Spleen (tissue), 11 donors: Measurements from ENCODE around the gene ATP1A2. TPM values are rescaled to one million over a fixed set of nuclear protein-coding genes. Genes with fewer than 3 reads are reported as not detected.

Experiments used
- DNase-seq: peaks from one replicate; pipeline ENCODE4 v3.0.0-alpha.2; 2020
- H3K27ac ChIP-seq, 8 donors: fragments of 200-600 bp; sonication (generic) in 7 of 8; 1 replicate in 4 of 8; 2 replicates in 4 of 8; pipeline versions ENCODE4 v1.5.0 to v1.8.0; 2016 to 2021; ENCODE audit warnings: inconsistent platforms in 4 of 8, mild to moderate bottlenecking in 4 of 8, moderate library complexity in 1 of 8
- H3K27me3 ChIP-seq, 7 donors: fragments of 200-600 bp; sonication (generic) in 6 of 7; replicated peaks in 1 of 7; 1 replicate in 4 of 7; 2 replicates in 3 of 7; pipeline versions ENCODE4 v1.5.0 to v1.8.0; 2016 to 2021; ENCODE audit warnings: inconsistent platforms in 3 of 7, mild to moderate bottlenecking in 1 of 7
- H3K36me3 ChIP-seq, 6 donors: fragments of 200-600 bp; sonication (generic) in 5 of 6; 1 replicate in 4 of 6; 2 replicates in 2 of 6; pipeline versions ENCODE4 v1.5.0 to v1.8.0; 2016 to 2021; ENCODE audit warnings: inconsistent platforms in 2 of 6
- H3K4me1 ChIP-seq, 6 donors: fragments of 200-600 bp; sonication (generic) in 5 of 6; 1 replicate in 3 of 6; 2 replicates in 3 of 6; pipeline versions ENCODE4 v1.5.0 to v1.8.0; 2016 to 2021; ENCODE audit warnings: inconsistent platforms in 3 of 6
- H3K4me3 ChIP-seq, 8 donors: fragments of 200-600 bp; sonication (generic) in 7 of 8; 1 replicate in 4 of 8; 2 replicates in 4 of 8; pipeline versions ENCODE4 v1.5.0 to v1.8.0; 2016 to 2021; ENCODE audit warnings: inconsistent platforms in 4 of 8, mild to moderate bottlenecking in 4 of 8, moderate library complexity in 2 of 8
- H3K9me3 ChIP-seq, 8 donors: fragments of 200-600 bp; sonication (generic) in 7 of 8; 1 replicate in 4 of 8; 2 replicates in 4 of 8; pipeline versions ENCODE4 v1.5.0 to v1.8.0; 2016 to 2021; ENCODE audit warnings: inconsistent platforms in 4 of 8
- POLR2A ChIP-seq, 3 donors: fragments of 450-650 bp; IDR thresholded peaks; one replicate each; pipeline ENCODE4 v1.5.1; 2017; ENCODE audit warnings: antibody characterized with exemption in 3 of 3, mild to moderate bottlenecking in 1 of 3
- POLR2AphosphoS5 ChIP-seq, 3 donors: sonication (generic); formaldehyde crosslinking; IDR thresholded peaks; one replicate each; pipeline ENCODE4 v1.5.1; 2017; ENCODE audit warnings: antibody characterized with exemption in 3 of 3
- WGBS, 5 donors: extraction: QIAGEN DNeasy Blood & Tissue Kit in 3 of 5; methylation state at CpG; one replicate each; pipeline versions ENCODE4 v1.1.5 to v1.1.7; 2013 to 2018; 5-methylcytosine and 5-hydroxymethylcytosine counted together
- intact Hi-C: fragments of 100-400 bp; cut with DNase I; formaldehyde crosslinking; loops from one replicate; pipeline ENCODE4 v1.15.0; 2023; ENCODE audit warnings: low total_unique reads
- polyA plus RNA-seq, 3 donors: library from polyadenylated mRNA; stranded (reverse); fragments of 200-250 nt; gene quantifications; one replicate each; pipeline ENCODE4 v1.2.1, GENCODE V29; 2013
- total RNA-seq, 7 donors: library from RNA; depleted of rRNA in 3 of 7; stranded (reverse); fragments of >200 nt in 3 of 7; fragmentation: NEBNext Ultra II Directional in 4 of 7; extraction: Animal tissue kit (Norgen Biotek cat#: 25700) in 4 of 7; gene quantifications; one replicate each; pipeline versions ENCODE4 v1.1.0 to v1.2.1, GENCODE V29; 2016 to 2021
- TF ChIP-seq, protein P1 (sequence below), 11 experiments: fragments of 200-600 bp in 7 of 11; fragments of 450-650 bp in 4 of 11; sonication (generic) in 4 of 11; IDR thresholded peaks in 8 of 11; conservative IDR thresholded peaks in 3 of 11; 1 replicate in 7 of 11; 2 replicates in 4 of 11; pipeline versions ENCODE4 v1.4.0 to v1.8.0; 2016 to 2021; ENCODE audit warnings: antibody characterized with exemption in 11 of 11, inconsistent platforms in 4 of 11, mild to moderate bottlenecking in 1 of 11
- donor health status: healthy with polysubstance abuse.
- donor health status: DM: no; HTN: no; CAD: no; lungs with moderate emphysema.
- donor health status: DM: no; HTN: no; CAD: no.
- donor health status: Bipolar disorder and iron deficiency.
- donor health status: healthy.
- donor health status: DM: no; HTN: no; CAD: no.
- donor health status: DM: yes; HTN: yes; CAD: no.

ATP1A2 gene
- total and polyA plus RNA-seq, 10 donors = 0.13 to 19.1 (median 0.85) TPM

DNA sequence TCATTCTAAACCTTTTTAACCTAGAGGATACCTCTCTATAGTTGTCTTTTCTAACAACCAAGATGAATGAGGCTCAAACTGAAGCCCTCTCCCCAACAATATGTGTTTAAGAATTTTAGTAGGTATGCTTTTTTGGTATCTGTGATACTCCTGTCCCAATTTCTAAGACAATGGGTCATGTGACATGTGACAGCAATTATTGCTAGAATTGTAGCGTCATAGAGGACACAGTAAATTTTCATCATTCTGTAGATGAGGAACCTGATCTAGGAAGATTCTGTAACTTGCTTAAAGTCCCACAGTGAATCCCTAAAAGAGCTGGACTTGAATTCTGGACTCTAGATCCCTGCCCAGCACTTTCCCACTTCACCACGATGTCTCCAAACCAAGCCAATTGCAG is 63.2 kb downstream of the ATP1A2 start:
- intact Hi-C loops = no loop called here
- H3K4me3 ChIP-seq = no peak overlapping the region
- no peak for DNase-seq
- H3K4me1 ChIP-seq = no peaks in the 10 kb centered on the region
- H3K27ac ChIP-seq = no peak overlapping the region
- 78 to 95% (median 88%) methylated on average over 2 of the region's 2 CpGs for WGBS, 5 donors
- no peaks in the 10 kb centered on the region for H3K9me3 ChIP-seq
- no peaks in the 10 kb centered on the region for H3K27me3 ChIP-seq
- no peaks in the 10 kb centered on the region for H3K36me3 ChIP-seq
- TF ChIP-seq, protein P1, sequence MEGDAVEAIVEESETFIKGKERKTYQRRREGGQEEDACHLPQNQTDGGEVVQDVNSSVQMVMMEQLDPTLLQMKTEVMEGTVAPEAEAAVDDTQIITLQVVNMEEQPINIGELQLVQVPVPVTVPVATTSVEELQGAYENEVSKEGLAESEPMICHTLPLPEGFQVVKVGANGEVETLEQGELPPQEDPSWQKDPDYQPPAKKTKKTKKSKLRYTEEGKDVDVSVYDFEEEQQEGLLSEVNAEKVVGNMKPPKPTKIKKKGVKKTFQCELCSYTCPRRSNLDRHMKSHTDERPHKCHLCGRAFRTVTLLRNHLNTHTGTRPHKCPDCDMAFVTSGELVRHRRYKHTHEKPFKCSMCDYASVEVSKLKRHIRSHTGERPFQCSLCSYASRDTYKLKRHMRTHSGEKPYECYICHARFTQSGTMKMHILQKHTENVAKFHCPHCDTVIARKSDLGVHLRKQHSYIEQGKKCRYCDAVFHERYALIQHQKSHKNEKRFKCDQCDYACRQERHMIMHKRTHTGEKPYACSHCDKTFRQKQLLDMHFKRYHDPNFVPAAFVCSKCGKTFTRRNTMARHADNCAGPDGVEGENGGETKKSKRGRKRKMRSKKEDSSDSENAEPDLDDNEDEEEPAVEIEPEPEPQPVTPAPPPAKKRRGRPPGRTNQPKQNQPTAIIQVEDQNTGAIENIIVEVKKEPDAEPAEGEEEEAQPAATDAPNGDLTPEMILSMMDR (IDR thresholded peaks at IDR 0.05 in 8 of 11, conservative IDR thresholded peaks at IDR 0.05 in 3 of 11) = no peak
- TF ChIP-seq POLR2A (IDR thresholded peaks at IDR 0.05) (no peak), POLR2AphosphoS5 (IDR thresholded peaks at IDR 0.05) (no peak)

DNA sequence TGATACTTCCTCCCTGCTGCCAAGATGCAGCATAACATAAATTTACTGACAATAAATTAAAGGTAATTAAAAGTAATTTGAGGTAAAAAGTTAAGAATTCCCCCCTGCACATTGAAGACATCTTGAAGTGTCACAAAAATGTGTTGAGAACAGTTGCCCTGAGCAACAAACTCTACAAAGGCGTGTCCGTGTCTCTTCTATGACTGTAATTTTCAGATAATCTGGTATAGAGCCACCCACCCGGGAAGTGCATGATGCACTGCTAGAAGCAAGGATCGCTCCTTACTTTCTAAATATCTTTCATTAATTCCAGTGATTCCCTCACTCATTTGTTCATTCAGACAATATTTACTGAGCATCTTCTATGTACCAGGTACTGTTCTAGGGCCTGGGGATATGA is 63.8 kb downstream of the ATP1A2 start:
- no peak for TF ChIP-seq POLR2AphosphoS5 (IDR thresholded peaks at IDR 0.05)
- TF ChIP-seq, protein P1 (IDR thresholded peaks at IDR 0.05 in 8 of 11, conservative IDR thresholded peaks at IDR 0.05 in 3 of 11) = no peak
- no peak for TF ChIP-seq POLR2A (IDR thresholded peaks at IDR 0.05)
- Histone ChIP-seq H3K9me3 (no peaks in the 10 kb centered on the region), H3K36me3 (no peaks in the 10 kb centered on the region), H3K27ac (no peak overlapping the region), H3K4me1 (no peaks in the 10 kb centered on the region), H3K4me3 (no peak overlapping the region), H3K27me3 (no peaks in the 10 kb centered on the region)
- DNase-seq = no peak
- intact Hi-C loops = no loop called here
- 89 to 98% (median 94%) methylated on average over 4 of the region's 4 CpGs for WGBS, 5 donors

DNA sequence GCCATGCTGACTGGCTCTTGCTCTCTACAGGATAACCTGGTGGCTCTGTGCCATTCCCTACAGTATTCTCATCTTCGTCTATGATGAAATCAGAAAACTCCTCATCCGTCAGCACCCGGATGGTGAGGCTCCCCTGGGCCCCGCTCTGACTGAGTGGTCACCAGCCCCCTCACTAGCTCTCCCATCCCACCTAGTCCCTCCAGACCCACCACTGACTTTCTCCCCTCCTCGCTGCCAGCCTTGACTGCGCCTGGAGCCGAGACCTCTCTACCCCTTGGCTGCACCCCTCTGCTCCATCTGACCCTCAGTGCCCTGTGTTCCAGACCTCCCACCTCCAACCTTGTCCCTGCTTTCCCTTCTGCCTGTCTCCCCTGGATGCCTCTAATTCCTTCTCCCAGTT is 70.7 kb downstream of the ATP1A2 start:
- no peaks in the 10 kb centered on the region for H3K27me3 ChIP-seq
- DNase-seq = no peak
- H3K27ac ChIP-seq = no peak overlapping the region
- intact Hi-C loops = loop anchor here (10.0 kb wide), 1 partner anchor 81 kb away; no protein-coding TSS in a partner anchor
- H3K4me1 ChIP-seq = peaks cover 0 to 9% (median 3%) of the 10 kb centered on the region in 6 donors
- H3K4me3 ChIP-seq = no peak overlapping the region
- no peaks in the 10 kb centered on the region for H3K36me3 ChIP-seq
- no peak for TF ChIP-seq POLR2AphosphoS5 (IDR thresholded peaks at IDR 0.05)
- no peak for TF ChIP-seq POLR2A (IDR thresholded peaks at IDR 0.05)
- TF ChIP-seq, protein P1 (IDR thresholded peaks at IDR 0.05 in 8 of 11, conservative IDR thresholded peaks at IDR 0.05 in 3 of 11) = no peak
- 87 to 94% (median 90%) methylated on average over 7 of the region's 7 CpGs for WGBS, 5 donors
- no peaks in the 10 kb centered on the region for H3K9me3 ChIP-seq

DNA sequence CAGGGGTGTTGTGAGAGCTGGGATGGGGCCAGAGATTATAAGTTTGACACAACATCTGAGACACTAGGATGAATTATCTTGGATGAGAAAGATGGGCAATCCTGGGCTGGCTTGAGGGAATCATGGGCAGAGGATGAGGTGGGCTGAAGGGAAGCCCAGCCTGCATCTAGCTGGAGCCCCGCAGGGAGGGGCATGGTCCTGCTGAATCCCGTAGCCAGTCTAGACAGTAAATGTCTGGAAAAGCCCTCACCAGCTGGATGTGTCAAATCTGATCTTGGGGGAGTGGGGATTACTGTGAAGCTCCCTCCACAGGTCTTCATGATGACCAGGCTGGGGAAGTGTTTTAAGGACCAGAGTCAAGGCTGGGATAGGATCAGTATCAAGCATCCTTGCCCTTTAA is 71.2 kb downstream of the ATP1A2 start:
- DNase-seq = no peak
- WGBS, 5 donors = 76 to 90% (median 83%) methylated on average over 2 of the region's 2 CpGs
- H3K27ac ChIP-seq = no peak overlapping the region
- intact Hi-C loops = loop anchor here (10.0 kb wide), 1 partner anchor 82 kb away; no protein-coding TSS in a partner anchor
- no peaks in the 10 kb centered on the region for H3K27me3 ChIP-seq
- H3K4me3 ChIP-seq = no peak overlapping the region
- TF ChIP-seq POLR2AphosphoS5 (IDR thresholded peaks at IDR 0.05) = no peak
- TF ChIP-seq, protein P1 (IDR thresholded peaks at IDR 0.05 in 8 of 11, conservative IDR thresholded peaks at IDR 0.05 in 3 of 11) = no peak
- no peak for TF ChIP-seq POLR2A (IDR thresholded peaks at IDR 0.05)
- H3K9me3 ChIP-seq = no peaks in the 10 kb centered on the region
- peaks cover 0 to 9% (median 3%) of the 10 kb centered on the region in 6 donors for H3K4me1 ChIP-seq
- no peaks in the 10 kb centered on the region for H3K36me3 ChIP-seq
